ENCODE results near the gene AMOTL1. TPM values are rescaled to one million over a fixed set of nuclear protein-coding genes. Genes with fewer than 3 reads are reported as not detected.

AMOTL1 gene
- total RNA-seq, 4 donors from 2014 or later, result 21.8 to 46.7 (median 32.9) TPM

GRCh38 chr11:94854770-94855633 is 86.8 kb downstream of the AMOTL1 start:
- no peak for TF ChIP-seq CTCF (IDR thresholded peaks at IDR 0.05; ENCODE audit: low read depth)

GRCh38 chr11:94855666-94856065 is 87.5 kb downstream of the AMOTL1 start:
- TF ChIP-seq CTCF (IDR thresholded peaks at IDR 0.05; ENCODE audit: low read depth), result no peak

- no peak for TF ChIP-seq CTCF (IDR thresholded peaks at IDR 0.05; ENCODE audit: low read depth)
Observed at GRCh38 chr11:94856443-94856842, 88.3 kb downstream of the AMOTL1 start.

- TF ChIP-seq CTCF (IDR thresholded peaks at IDR 0.05; ENCODE audit: low read depth), result no peak
Observed at GRCh38 chr11:94857337-94857736, 89.2 kb downstream of the AMOTL1 start.

- no peak for TF ChIP-seq CTCF (IDR thresholded peaks at IDR 0.05; ENCODE audit: low read depth)
Observed at GRCh38 chr11:94858012-94858705, 90.0 kb downstream of the AMOTL1 start.

GRCh38 chr11:94860333-94860732 is 92.2 kb downstream of the AMOTL1 start:
- no peak for TF ChIP-seq CTCF (IDR thresholded peaks at IDR 0.05; ENCODE audit: low read depth)

GRCh38 chr11:94861306-94861845 is 93.2 kb downstream of the AMOTL1 start:
- TF ChIP-seq CTCF (IDR thresholded peaks at IDR 0.05; ENCODE audit: low read depth), result no peak

Measured in subcutaneous adipose tissue (tissue), 4 donors.